ENCODE data around the gene RRP8. TPM values are rescaled to one million over a fixed set of nuclear protein-coding genes. Genes with fewer than 3 reads are reported as not detected.

RRP8 gene
- polyA plus RNA-seq, 1 donor from 2014 or later, result 23.4 TPM

DNA sequence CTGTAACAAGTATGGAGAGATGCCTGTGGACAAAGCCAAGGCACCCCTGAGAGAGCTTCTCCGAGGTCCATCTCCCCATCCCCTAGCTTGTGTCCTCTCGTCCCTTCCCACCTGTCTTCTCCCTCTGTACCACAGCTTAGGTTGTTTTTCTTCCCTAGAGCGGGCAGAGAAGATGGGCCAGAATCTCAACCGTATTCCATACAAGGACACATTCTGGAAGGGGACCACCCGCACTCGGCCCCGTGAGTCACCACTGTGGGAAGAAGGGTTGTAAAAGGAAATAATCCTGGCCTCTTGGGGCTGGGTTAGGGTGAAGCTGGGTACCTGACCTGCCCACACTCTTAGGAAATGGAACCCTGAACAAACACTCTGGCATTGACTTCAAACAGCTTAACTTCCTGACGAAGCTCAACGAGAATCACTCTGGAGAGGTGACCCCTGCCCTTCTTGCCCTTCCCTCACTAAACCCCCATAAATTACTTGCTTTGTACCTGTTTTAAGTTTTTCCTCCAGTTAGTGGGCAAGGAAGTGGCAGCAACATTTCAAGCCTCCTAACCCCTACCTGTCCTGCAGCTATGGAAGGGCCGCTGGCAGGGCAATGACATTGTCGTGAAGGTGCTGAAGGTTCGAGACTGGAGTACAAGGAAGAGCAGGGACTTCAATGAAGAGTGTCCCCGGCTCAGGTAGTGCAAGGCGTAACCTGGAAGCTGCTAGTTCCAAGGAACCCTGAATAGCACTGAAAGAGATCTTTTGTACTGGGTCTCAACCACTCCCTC is 5.5 kb upstream of the RRP8 start:
- TF ChIP-seq EZH2 (IDR thresholded peaks at IDR 0.05; ENCODE audit: borderline replicate concordance, insufficient read depth, low read length, poor library complexity, severe bottlenecking), result no peak
- TF ChIP-seq, protein P1, sequence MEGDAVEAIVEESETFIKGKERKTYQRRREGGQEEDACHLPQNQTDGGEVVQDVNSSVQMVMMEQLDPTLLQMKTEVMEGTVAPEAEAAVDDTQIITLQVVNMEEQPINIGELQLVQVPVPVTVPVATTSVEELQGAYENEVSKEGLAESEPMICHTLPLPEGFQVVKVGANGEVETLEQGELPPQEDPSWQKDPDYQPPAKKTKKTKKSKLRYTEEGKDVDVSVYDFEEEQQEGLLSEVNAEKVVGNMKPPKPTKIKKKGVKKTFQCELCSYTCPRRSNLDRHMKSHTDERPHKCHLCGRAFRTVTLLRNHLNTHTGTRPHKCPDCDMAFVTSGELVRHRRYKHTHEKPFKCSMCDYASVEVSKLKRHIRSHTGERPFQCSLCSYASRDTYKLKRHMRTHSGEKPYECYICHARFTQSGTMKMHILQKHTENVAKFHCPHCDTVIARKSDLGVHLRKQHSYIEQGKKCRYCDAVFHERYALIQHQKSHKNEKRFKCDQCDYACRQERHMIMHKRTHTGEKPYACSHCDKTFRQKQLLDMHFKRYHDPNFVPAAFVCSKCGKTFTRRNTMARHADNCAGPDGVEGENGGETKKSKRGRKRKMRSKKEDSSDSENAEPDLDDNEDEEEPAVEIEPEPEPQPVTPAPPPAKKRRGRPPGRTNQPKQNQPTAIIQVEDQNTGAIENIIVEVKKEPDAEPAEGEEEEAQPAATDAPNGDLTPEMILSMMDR (IDR thresholded peaks at IDR 0.05; ENCODE audit: poor library complexity, severe bottlenecking), result no peak
- TF ChIP-seq, protein P2, sequence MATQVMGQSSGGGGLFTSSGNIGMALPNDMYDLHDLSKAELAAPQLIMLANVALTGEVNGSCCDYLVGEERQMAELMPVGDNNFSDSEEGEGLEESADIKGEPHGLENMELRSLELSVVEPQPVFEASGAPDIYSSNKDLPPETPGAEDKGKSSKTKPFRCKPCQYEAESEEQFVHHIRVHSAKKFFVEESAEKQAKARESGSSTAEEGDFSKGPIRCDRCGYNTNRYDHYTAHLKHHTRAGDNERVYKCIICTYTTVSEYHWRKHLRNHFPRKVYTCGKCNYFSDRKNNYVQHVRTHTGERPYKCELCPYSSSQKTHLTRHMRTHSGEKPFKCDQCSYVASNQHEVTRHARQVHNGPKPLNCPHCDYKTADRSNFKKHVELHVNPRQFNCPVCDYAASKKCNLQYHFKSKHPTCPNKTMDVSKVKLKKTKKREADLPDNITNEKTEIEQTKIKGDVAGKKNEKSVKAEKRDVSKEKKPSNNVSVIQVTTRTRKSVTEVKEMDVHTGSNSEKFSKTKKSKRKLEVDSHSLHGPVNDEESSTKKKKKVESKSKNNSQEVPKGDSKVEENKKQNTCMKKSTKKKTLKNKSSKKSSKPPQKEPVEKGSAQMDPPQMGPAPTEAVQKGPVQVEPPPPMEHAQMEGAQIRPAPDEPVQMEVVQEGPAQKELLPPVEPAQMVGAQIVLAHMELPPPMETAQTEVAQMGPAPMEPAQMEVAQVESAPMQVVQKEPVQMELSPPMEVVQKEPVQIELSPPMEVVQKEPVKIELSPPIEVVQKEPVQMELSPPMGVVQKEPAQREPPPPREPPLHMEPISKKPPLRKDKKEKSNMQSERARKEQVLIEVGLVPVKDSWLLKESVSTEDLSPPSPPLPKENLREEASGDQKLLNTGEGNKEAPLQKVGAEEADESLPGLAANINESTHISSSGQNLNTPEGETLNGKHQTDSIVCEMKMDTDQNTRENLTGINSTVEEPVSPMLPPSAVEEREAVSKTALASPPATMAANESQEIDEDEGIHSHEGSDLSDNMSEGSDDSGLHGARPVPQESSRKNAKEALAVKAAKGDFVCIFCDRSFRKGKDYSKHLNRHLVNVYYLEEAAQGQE (IDR thresholded peaks at IDR 0.05; ENCODE audit: borderline replicate concordance), result no peak
- no peak for TF ChIP-seq SMC3 (conservative IDR thresholded peaks at IDR 0.05; ENCODE audit: poor library complexity)
- no peak for TF ChIP-seq TAF1 (IDR thresholded peaks at IDR 0.05; ENCODE audit: low read depth)
- TF ChIP-seq RAD21 (conservative IDR thresholded peaks at IDR 0.05), result no peak
- no peak for TF ChIP-seq EP300 (conservative IDR thresholded peaks at IDR 0.05; ENCODE audit: poor library complexity, severe bottlenecking)
- no peaks in the 10 kb centered on the region for H3K36me3 ChIP-seq (ENCODE audit: insufficient read depth, low read length)
- H3K79me2 ChIP-seq (replicated peaks; ENCODE audit: insufficient read depth, low read length), result peaks cover 31% of the 10 kb centered on the region
- no peaks in the 10 kb centered on the region for H3K9me3 ChIP-seq (ENCODE audit: low read length)
- H3F3A ChIP-seq (ENCODE audit: insufficient read depth, low read length, poor library complexity, severe bottlenecking), result peaks cover 8% of the 10 kb centered on the region
- no peaks in the 10 kb centered on the region for H3K9me2 ChIP-seq (ENCODE audit: insufficient read depth, low read length)
- no peak overlapping the region for H3K4me3 ChIP-seq (ENCODE audit: low read length)
- no peaks in the 10 kb centered on the region for H4K20me1 ChIP-seq (ENCODE audit: insufficient read depth)
- no peak overlapping the region for H2AFZ ChIP-seq (ENCODE audit: low read depth, low read length)
- H3K4me2 ChIP-seq (ENCODE audit: low read length), result no peak overlapping the region
- H3K27me3 ChIP-seq (ENCODE audit: insufficient read depth, low read depth, low read length), result no peaks in the 10 kb centered on the region
- no peak overlapping the region for H3K27ac ChIP-seq (ENCODE audit: low read length)
- no peak overlapping the region for H3K9ac ChIP-seq (ENCODE audit: low read length)

DNA sequence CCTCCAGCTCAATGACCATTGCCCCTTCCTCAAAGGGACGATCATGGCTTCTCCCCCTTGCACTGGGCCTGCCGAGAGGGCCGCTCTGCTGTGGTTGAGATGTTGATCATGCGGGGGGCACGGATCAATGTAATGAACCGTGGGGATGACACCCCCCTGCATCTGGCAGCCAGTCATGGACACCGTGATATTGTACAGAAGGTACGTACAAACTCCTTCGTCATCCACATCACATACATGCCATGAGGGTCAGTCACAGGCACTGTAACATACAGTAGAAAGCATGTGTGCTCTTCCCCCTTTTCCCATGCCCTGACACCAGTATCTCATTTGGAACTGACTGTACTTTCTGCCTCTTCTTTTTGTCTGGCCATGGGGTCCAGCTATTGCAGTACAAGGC is 4.6 kb upstream of the RRP8 start:
- peaks cover 34% of the 10 kb centered on the region for H3K79me2 ChIP-seq (replicated peaks; ENCODE audit: insufficient read depth, low read length)
- no peaks in the 10 kb centered on the region for H3K36me3 ChIP-seq (ENCODE audit: insufficient read depth, low read length)
- H3K9ac ChIP-seq (ENCODE audit: low read length), result no peak overlapping the region
- H2AFZ ChIP-seq (ENCODE audit: low read depth, low read length), result no peak overlapping the region
- H3F3A ChIP-seq (ENCODE audit: insufficient read depth, low read length, poor library complexity, severe bottlenecking), result peaks cover 6% of the 10 kb centered on the region
- no peaks in the 10 kb centered on the region for H3K27me3 ChIP-seq (ENCODE audit: insufficient read depth, low read depth, low read length)
- H4K20me1 ChIP-seq (ENCODE audit: insufficient read depth), result no peaks in the 10 kb centered on the region
- H3K4me3 ChIP-seq (ENCODE audit: low read length), result no peak overlapping the region
- no peaks in the 10 kb centered on the region for H3K9me2 ChIP-seq (ENCODE audit: insufficient read depth, low read length)
- H3K4me2 ChIP-seq (ENCODE audit: low read length), result no peak overlapping the region
- TF ChIP-seq SMC3 (conservative IDR thresholded peaks at IDR 0.05; ENCODE audit: poor library complexity) (no peak), RAD21 (conservative IDR thresholded peaks at IDR 0.05) (no peak), EP300 (conservative IDR thresholded peaks at IDR 0.05; ENCODE audit: poor library complexity, severe bottlenecking) (no peak), EZH2 (IDR thresholded peaks at IDR 0.05; ENCODE audit: borderline replicate concordance, insufficient read depth, low read length, poor library complexity, severe bottlenecking) (no peak), MXI1 (conservative IDR thresholded peaks at IDR 0.05; ENCODE audit: poor library complexity, severe bottlenecking) (no peak), TAF1 (IDR thresholded peaks at IDR 0.05; ENCODE audit: low read depth) (no peak), POLR2AphosphoS5 (IDR thresholded peaks at IDR 0.05) (no peak)
- TF ChIP-seq, protein P2 (IDR thresholded peaks at IDR 0.05; ENCODE audit: borderline replicate concordance), result no peak
- TF ChIP-seq, protein P1 (IDR thresholded peaks at IDR 0.05; ENCODE audit: poor library complexity, severe bottlenecking), result no peak
- H3K27ac ChIP-seq (ENCODE audit: low read length), result no peak overlapping the region
- H3K9me3 ChIP-seq (ENCODE audit: low read length), result no peaks in the 10 kb centered on the region

All from neural cell (in vitro differentiated cells).